ENCODE results near the gene RNF183.

GRCh38 chr9:113269871-113270270, 33.3 kb downstream of the RNF183 start:
- no peak for TF ChIP-seq CTCF (IDR thresholded peaks at IDR 0.05 in 2 of 3, conservative IDR thresholded peaks at IDR 0.05 in 1 of 3; ENCODE audit: insufficient read depth in 2 of 3, low read depth in 1 of 3, low read length in 3 of 3)
- no peak for TF ChIP-seq ATF3 (IDR thresholded peaks at IDR 0.05)
- TF ChIP-seq ATF3 (CRISPR knock-in tag; conservative IDR thresholded peaks at IDR 0.05): no peak
- TF ChIP-seq SMAD4 (CRISPR knock-in tag; conservative IDR thresholded peaks at IDR 0.05): no peak
- TF ChIP-seq CREB3 (tag; conservative IDR thresholded peaks at IDR 0.05; ENCODE audit: low read depth): no peak
- no peak for TF ChIP-seq TAF1 (IDR thresholded peaks at IDR 0.05; ENCODE audit: control insufficient read depth, extremely low read depth, insufficient read depth, low read length, severe bottlenecking)
- TF ChIP-seq DPF2 (IDR thresholded peaks at IDR 0.05): no peak
